Erythroblast (primary cell): Measurements from ENCODE around the gene PRL.

ENCODE experiments used
- GATA1 ChIP-seq: IDR thresholded peaks from 2 replicates; pipeline ENCODE4 v1.6.1; 2011; ENCODE audit warnings: low read depth, mild to moderate bottlenecking, control low read depth, low read length, moderate library complexity
- POLR2A ChIP-seq: IDR thresholded peaks from 2 replicates; pipeline ENCODE4 v1.6.1; 2011; ENCODE audit warnings: mild to moderate bottlenecking, low read length

DNA sequence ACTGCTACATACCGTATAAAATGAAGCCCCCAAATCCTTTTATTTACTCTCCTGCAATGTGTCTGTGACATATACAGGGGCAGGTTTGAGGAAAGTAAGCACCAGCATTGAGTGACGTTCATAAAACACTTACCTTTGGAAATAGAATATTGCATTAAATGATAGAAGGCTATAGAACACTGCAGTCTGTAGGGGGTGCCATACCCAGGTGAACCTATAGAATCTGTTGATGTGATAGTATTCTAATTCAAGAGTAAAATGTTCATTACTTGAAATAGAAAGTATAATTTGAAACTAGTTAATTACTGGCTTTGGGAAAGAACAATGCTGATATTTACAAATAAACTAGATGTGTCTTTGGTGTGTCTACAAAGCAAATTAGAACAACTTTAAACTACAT lies 47.0 kb upstream of the PRL start:
- TF ChIP-seq POLR2A (no peak), GATA1 (no peak)
